Testis (tissue), 3 donors: ENCODE measurements around the gene EYS. TPM values are rescaled to one million over a fixed set of nuclear protein-coding genes. Genes with fewer than 3 reads are reported as not detected.

Experiments
- DNase-seq: peaks from one replicate; pipeline ENCODE4 v3.0.0-alpha.2; 2019
- H3K27ac ChIP-seq, 2 donors: fragments of 200-600 bp; sonication (generic); one replicate each; pipeline ENCODE4 v1.5.1; 2019
- H3K27me3 ChIP-seq: fragments of 200-600 bp; sonication (generic); one replicate; pipeline ENCODE4 v1.5.1; 2019
- H3K36me3 ChIP-seq: fragments of 200-600 bp; sonication (generic); one replicate; pipeline ENCODE4 v1.5.1; 2017; ENCODE audit warnings: low read depth; ENCODE audit errors: missing control alignments
- H3K4me1 ChIP-seq: fragments of 200-600 bp; sonication (generic); one replicate; pipeline ENCODE4 v1.5.1; 2019
- H3K4me3 ChIP-seq, 2 donors: fragments of 200-600 bp; sonication (generic); one replicate each; pipeline ENCODE4 v1.5.1; 2017 to 2019
- H3K9me3 ChIP-seq: fragments of 200-600 bp; sonication (generic); one replicate; pipeline ENCODE4 v1.5.1; 2017
- CTCF ChIP-seq, 3 experiments: fragments of 450-650 bp in 2 of 3; fragments of 200-600 bp in 1 of 3; sonication (generic) in 1 of 3; IDR thresholded peaks; one replicate each; pipeline ENCODE4 v1.5.1; 2016 to 2019; ENCODE audit warnings: antibody characterized with exemption in 3 of 3, mild to moderate bottlenecking in 2 of 3, moderate library complexity in 1 of 3
- POLR2A ChIP-seq: fragments of 450-650 bp; IDR thresholded peaks from one replicate; pipeline ENCODE4 v1.6.1; 2017; ENCODE audit warnings: antibody characterized with exemption, mild to moderate bottlenecking, moderate library complexity
- WGBS, 2 donors: methylation state at CpG; one replicate each; pipeline ENCODE4 v1.1.5; 2018; 5-methylcytosine and 5-hydroxymethylcytosine counted together
- intact Hi-C: fragments of 100-400 bp; cut with DNase I; formaldehyde crosslinking; loops from one replicate; pipeline ENCODE4 v1.15.1; 2023; ENCODE audit warnings: low total_unique reads
- polyA plus RNA-seq: library from polyadenylated mRNA; stranded (reverse); fragments of 350-450 nt; fragmentation: Illumina TruSeq; extraction: RNeasy Lipid Tissue Mini Kit (QIAGEN cat#74804); gene quantifications from one replicate; pipeline ENCODE4 v1.2.3, GENCODE V29; 2014; ENCODE audit warnings: low read depth, low replicate concordance; ENCODE audit not compliant: insufficient read depth
- total RNA-seq, 2 donors: library from RNA; depleted of rRNA; stranded (reverse); fragments of >200 nt; gene quantifications; one replicate each; pipeline ENCODE4 v1.2.3, GENCODE V29; 2016

EYS gene
- total and polyA plus RNA-seq, 3 donors from 2014 or later, result 1.3 to 2.8 (median 2.6) TPM

GRCh38 chr6:64874776-64875175 is 832.2 kb downstream of the EYS start:
- Histone ChIP-seq H3K4me3 (no peak overlapping the region), H3K36me3 (no peaks in the 10 kb centered on the region), H3K27ac (no peak overlapping the region), H3K9me3 (no peaks in the 10 kb centered on the region), H3K4me1 (no peaks in the 10 kb centered on the region), H3K27me3 (no peaks in the 10 kb centered on the region)
- intact Hi-C loops, result no loop called here
- WGBS, 2 donors, result 82 to 86% methylated on average over 3 of the region's 3 CpGs
- TF ChIP-seq CTCF (IDR thresholded peaks at IDR 0.05) (no peak), POLR2A (no peak)
- no peak for DNase-seq

DNA sequence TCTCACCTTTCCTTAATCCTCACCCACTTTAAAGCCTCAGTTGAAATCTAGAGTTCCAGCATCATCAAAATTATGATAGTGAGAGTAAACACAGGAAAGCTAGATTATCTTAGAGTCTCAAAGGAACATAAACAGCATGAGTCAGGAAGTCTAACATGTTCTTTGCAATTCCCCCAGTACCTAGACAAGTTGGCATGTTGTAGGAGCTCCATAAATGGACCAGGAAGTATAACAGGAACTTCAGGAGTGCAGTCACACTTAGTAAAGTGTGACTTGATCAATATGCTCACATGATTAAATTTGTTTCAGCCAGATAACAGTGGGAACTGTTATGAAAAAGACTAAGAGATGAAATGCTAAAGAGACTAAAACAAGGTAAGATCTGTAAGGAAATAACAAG is 834.4 kb downstream of the EYS start:
- H3K36me3 ChIP-seq, result no peaks in the 10 kb centered on the region
- intact Hi-C loops, result no loop called here
- no peak overlapping the region for H3K27ac ChIP-seq
- H3K4me1 ChIP-seq, result no peaks in the 10 kb centered on the region
- no peaks in the 10 kb centered on the region for H3K9me3 ChIP-seq
- no peak for DNase-seq
- no peak overlapping the region for H3K4me3 ChIP-seq
- TF ChIP-seq CTCF (IDR thresholded peaks at IDR 0.05) (no peak), POLR2A (no peak)
- H3K27me3 ChIP-seq, result no peaks in the 10 kb centered on the region

DNA sequence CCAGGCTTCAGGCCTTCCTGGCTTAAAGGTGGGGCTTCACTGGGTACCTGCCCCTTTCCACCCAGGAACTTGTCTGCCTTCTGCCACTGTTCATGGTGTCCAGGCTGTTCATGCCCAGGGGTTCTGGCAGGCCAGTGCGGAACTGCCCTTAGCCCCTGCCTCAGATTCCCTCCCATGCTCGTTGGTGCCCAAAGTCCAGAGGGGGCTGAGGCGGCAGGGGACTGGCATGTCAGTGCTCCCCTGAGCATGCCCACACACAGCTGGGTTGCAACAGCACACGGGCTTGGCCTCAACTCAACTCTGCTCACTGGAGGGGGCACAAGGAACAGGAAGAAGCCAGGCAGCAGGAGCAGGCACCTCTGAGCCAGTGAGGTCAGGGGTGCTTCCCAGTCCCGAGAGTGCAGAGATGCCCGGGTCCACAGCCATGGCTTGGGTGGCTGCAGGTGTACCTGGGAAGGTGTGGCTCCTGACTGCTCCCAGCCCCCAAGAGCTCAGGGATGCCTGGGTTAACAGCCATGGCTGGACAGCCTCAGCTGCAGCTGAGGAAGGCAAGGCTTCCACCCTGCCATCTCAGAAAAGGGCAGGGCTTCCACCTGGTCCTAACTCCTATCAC is 845.9 kb downstream of the EYS start:
- Histone ChIP-seq H3K4me3 (no peak overlapping the region), H3K36me3 (no peaks in the 10 kb centered on the region), H3K27ac (no peak overlapping the region), H3K9me3 (no peaks in the 10 kb centered on the region), H3K4me1 (no peaks in the 10 kb centered on the region), H3K27me3 (no peaks in the 10 kb centered on the region)
- intact Hi-C loops, result no loop called here
- no peak for DNase-seq
- 63 to 80% methylated on average over 5 to 6 of the region's 6 CpGs for WGBS, 2 donors
- no peak for TF ChIP-seq POLR2A
- TF ChIP-seq CTCF (IDR thresholded peaks at IDR 0.05), result no peak

DNA sequence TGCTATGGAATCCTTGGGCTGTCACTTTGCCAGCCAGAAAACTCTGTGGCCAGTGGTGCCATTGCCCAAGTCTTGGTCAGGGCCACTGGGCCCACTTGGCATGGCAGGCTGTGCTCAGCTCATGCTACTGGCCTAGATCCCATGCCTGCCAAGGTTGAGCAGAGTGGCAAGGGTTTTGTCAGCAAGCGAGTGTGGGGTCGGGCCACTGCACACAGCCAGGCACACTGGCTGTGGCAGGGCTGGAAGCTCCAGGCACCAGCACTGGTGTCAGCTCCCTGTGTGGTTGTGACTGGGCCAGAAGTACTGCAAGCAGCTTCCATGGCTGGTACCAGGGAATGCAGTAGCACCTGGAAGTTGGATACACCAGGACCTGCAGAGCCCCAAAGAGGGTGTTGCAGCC is 846.8 kb downstream of the EYS start:
- intact Hi-C loops, result no loop called here
- no peaks in the 10 kb centered on the region for H3K27me3 ChIP-seq
- H3K36me3 ChIP-seq, result no peaks in the 10 kb centered on the region
- TF ChIP-seq CTCF (IDR thresholded peaks at IDR 0.05) (no peak), POLR2A (no peak)
- H3K4me1 ChIP-seq, result no peaks in the 10 kb centered on the region
- DNase-seq, result no peak
- no peak overlapping the region for H3K4me3 ChIP-seq
- WGBS, 2 donors, result 88% methylated on average over 2 of the region's 2 CpGs; no CpG with 5 or more reads in 1 of the 2 donors
- no peaks in the 10 kb centered on the region for H3K9me3 ChIP-seq
- no peak overlapping the region for H3K27ac ChIP-seq

DNA sequence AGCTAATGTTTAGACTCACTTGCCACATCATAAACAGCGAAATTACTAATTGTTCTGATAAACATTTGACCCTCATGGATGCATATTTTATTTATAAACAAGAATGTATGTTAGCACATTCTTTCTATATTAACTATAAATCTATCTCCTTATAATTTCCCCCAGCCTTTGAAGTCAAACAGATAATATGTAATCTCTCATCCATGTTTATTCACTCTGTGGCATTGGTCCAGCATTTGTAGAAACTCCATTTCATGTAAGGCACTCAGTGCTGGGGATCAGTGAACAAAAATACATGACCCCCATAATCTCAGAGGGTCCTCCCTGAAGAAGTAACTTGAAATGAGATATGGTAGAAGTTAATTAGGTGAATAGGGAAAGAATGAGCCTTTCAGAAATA is 856.9 kb downstream of the EYS start:
- TF ChIP-seq CTCF (IDR thresholded peaks at IDR 0.05) (no peak), POLR2A (no peak)
- no peaks in the 10 kb centered on the region for H3K27me3 ChIP-seq
- 75 to 80% methylated on average over 1 of the region's 1 CpG for WGBS, 2 donors
- H3K36me3 ChIP-seq, result no peaks in the 10 kb centered on the region
- no peak overlapping the region for H3K4me3 ChIP-seq
- no peaks in the 10 kb centered on the region for H3K9me3 ChIP-seq
- H3K27ac ChIP-seq, result no peak overlapping the region
- intact Hi-C loops, result no loop called here
- DNase-seq, result no peak
- no peaks in the 10 kb centered on the region for H3K4me1 ChIP-seq
